HG03432 (cell line): ENCODE results near the gene ALOX15B.
"Not testable (repeated sequence)": the region's sequence is repeated elsewhere in the genome, so short reads cannot be mapped to it uniquely, and the experiment has no call there.

Experiments
- ATAC-seq: cut with Tn5 transposase; IDR thresholded peaks from one replicate; pipeline ENCODE4 v1.9.1; 2021; ENCODE audit warnings: mild to moderate bottlenecking, moderate library complexity; ENCODE audit not compliant: unreplicated experiment

The ALOX15B gene

GRCh38 chr17:8060274-8060673 lies 21.4 kb downstream of the ALOX15B start:
- ATAC-seq, result no peak

- not testable (repeated sequence) for ATAC-seq
Measured at GRCh38 chr17:8061851-8062250, 23.0 kb downstream of the ALOX15B start.

GRCh38 chr17:8062435-8062806 lies 23.6 kb downstream of the ALOX15B start:
- ATAC-seq, result no peak

GRCh38 chr17:8062807-8063483 lies 24.1 kb downstream of the ALOX15B start:
- no peak for ATAC-seq

DNA sequence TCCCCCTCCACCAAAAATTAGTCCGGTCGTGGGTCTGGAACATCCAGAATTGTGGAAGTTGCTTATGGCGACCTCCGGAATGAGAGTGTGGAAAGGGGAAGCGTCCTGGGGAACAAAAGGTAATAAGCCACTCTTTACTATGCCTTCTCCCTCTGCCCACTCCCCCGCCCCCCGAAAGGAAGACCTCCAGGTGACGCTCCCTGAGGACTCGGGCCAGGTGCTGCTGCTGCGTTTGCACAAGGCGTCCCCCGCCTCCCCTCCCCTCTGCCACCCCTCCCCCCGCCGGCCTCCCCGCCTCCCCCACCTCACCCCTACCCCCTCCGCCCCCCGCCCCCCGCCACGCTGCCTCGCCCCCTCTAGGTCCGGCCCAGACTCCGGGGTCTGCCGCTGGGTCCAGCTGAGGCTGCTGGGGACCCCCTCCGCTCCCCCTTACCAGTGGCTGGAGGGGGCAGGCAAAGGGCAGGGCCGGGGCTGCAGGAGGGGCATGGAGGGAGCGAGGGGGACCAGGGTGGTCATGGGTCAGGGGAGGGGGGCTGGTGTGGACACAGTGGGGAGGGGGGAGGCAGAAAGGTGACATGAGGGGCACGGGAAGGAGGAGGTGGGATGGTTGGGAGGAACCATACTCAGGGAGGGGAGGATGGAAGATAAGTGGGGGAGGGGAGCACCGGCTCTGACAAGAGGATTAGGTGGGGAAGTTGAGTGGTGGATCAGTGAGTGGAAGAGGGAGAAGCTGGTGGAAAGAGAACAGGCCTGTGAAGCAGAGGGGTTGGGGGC lies 25.1 kb downstream of the ALOX15B start:
- ATAC-seq, result no peak

GRCh38 chr17:8064561-8065019 lies 25.7 kb downstream of the ALOX15B start:
- no peak for ATAC-seq

- no peak for ATAC-seq
Measured at GRCh38 chr17:8066841-8067775, 28.2 kb downstream of the ALOX15B start.

DNA sequence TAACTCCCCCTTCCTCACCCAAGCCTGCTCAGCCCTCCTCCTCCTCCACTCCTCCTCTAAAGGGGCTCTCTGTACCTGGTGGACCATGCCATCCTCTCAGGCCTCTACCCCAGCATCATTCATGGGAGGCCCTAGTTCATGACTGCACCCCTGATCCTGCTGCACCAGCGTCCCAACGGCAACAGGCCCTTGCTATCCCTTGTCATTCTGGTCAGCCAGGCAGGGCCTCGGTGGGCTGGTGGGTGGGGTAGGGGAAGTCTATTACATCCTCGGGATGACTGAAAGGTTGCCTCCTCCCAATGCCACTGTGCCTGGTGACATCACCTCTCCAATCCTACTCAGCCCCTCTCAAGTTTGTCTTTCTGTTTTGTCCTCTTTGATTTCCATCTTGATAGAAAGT lies 28.9 kb downstream of the ALOX15B start:
- ATAC-seq, result no peak

GRCh38 chr17:8068736-8069586 lies 30.1 kb downstream of the ALOX15B start:
- ATAC-seq, result no peak

- no peak for ATAC-seq
Measured at GRCh38 chr17:8069587-8069860, 30.7 kb downstream of the ALOX15B start.

- no peak for ATAC-seq
Measured at GRCh38 chr17:8071496-8071895, 32.6 kb downstream of the ALOX15B start.

DNA sequence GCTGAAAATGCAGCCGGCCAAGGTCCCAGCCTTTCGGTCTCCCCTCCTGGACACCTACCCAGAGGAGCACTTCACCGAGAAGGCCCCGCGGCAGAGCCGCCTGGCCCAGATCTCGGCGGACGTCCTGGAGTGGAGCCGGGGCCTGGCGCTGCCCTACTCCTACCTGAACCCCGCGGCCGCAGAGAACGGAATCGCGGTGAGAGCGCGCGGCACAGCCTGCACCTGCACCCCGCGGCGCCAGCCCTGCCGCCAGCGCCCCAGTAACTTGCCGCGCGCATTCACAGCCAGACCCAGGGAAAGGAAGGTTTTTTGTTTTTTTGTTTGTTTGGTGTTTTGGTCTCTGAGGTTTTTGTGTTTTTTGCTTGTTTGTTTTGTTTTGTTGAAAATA lies 33.5 kb downstream of the ALOX15B start:
- no peak for ATAC-seq

- ATAC-seq, result no peak
Measured at GRCh38 chr17:8072729-8073461, 34.0 kb downstream of the ALOX15B start.

GRCh38 chr17:8073627-8074484 lies 35.0 kb downstream of the ALOX15B start:
- no peak for ATAC-seq

DNA sequence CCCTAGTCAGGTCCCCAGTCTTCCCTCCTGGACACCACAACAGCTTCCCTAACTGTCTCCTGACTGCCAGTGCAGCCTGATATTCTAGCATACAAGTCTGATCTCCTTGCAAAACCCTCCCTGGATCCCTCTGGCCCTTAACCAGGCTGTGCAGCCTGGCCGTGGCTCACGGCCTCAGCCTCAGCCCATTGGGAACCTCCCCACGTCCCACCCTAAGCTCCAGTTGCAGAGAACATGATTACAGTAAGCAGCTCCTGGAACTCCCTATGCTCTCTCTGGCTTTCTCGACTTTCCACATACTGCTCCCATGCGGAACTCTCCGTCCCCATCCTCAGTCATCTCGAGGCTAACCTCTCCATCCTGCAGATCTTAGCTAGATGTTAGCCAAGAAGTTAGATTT lies 35.7 kb downstream of the ALOX15B start:
- ATAC-seq, result no peak

DNA sequence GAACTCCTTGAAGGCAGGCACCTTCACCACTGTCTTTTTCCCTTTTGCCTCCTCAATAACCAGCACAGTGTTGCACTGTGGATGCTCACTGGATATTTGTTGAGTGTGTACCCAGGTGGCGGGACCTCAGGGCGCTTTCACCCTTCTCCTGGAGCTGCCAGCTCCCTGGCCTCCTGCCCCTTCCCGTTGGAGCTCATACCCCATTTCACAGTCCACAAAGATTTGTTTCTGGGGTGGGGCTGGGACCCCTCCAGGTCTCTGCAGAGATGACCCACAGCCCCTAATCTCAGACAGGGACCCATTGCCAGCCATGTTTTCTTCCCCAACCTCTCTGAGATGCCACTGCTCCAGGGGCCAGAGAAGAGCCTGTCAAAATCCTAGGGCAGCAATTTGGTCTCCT lies 36.2 kb downstream of the ALOX15B start:
- ATAC-seq, result no peak

DNA sequence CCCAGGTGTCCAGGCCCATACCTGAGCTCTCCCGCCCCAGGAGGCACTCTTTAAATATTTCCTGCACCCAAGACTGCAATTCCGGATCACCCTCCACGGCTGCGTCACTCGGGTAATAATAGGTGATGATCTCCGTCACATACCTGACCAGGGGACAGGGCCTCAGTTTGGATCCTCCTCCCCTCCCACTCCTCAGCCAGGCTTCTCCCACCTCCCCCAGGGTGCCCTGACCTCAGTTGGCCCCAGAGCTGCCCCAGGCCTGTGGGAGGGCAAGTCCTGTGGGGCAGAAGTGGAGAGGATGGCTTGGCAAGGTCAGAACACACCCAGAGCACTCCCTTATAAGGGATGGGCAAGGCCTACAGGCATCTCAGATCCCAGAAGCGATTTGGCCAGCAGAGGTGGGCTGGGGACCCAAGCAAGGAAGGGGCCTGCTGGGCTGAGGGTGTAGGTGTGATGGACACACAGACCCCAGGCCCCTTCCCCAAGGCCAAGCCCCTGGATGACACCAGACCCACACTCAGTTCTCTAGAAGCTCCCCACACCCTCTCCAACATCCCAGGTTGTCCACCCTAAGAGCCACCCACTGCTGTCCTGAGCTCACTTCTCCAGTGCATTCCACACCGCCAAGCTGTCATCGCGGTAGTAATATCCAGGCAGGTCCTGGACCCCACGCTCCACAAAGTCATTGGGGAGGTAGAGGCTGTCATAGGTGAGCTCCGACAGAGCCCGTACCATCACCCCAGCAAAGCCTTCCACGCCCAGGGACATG lies 36.9 kb downstream of the ALOX15B start:
- ATAC-seq, result no peak

- no peak for ATAC-seq
Measured at GRCh38 chr17:8076502-8077266, 37.8 kb downstream of the ALOX15B start.
